HEK293T (cell line): ENCODE data around the gene ARHGAP10.

Experiments used
- BHLHE40 ChIP-seq: fragments of 450-650 bp; IDR thresholded peaks from 2 replicates; pipeline ENCODE4 v1.6.1; 2016; ENCODE audit warnings: mild to moderate bottlenecking, moderate library complexity, borderline replicate concordance
- ELF4 ChIP-seq: fragments of 450-650 bp; IDR thresholded peaks from 2 replicates; pipeline ENCODE4 v1.6.1; 2017; ENCODE audit warnings: antibody characterized with exemption
- FOXA1 ChIP-seq: fragments of 450-650 bp; IDR thresholded peaks from 2 replicates; pipeline ENCODE4 v1.6.1; 2016; ENCODE audit warnings: mild to moderate bottlenecking
- FOXK2 ChIP-seq: fragments of 450-650 bp; IDR thresholded peaks from 2 replicates; pipeline ENCODE4 v1.6.1; 2016; ENCODE audit warnings: mild to moderate bottlenecking
- FOXM1 ChIP-seq: fragments of 450-650 bp; IDR thresholded peaks from 2 replicates; pipeline ENCODE4 v1.6.1; 2017; ENCODE audit warnings: mild to moderate bottlenecking, borderline replicate concordance
- HDGF ChIP-seq: fragments of 450-650 bp; IDR thresholded peaks from 2 replicates; pipeline ENCODE4 v1.6.1; 2017; ENCODE audit warnings: antibody characterized with exemption, borderline replicate concordance
- L3MBTL2 ChIP-seq: fragments of 450-650 bp; conservative IDR thresholded peaks from 2 replicates; pipeline ENCODE4 v1.6.1; 2016; ENCODE audit warnings: mild to moderate bottlenecking
- LEF1 ChIP-seq: fragments of 450-650 bp; IDR thresholded peaks from 2 replicates; pipeline ENCODE4 v1.6.1; 2017; ENCODE audit warnings: mild to moderate bottlenecking, borderline replicate concordance
- NFRKB ChIP-seq: fragments of 450-650 bp; IDR thresholded peaks from 2 replicates; pipeline ENCODE4 v1.6.1; 2016; ENCODE audit warnings: mild to moderate bottlenecking, moderate library complexity
- SP1 ChIP-seq: fragments of 450-650 bp; IDR thresholded peaks from 2 replicates; pipeline ENCODE4 v1.6.1; 2017
- SUZ12 ChIP-seq: fragments of 450-650 bp; IDR thresholded peaks from 2 replicates; pipeline ENCODE4 v1.6.1; 2016; ENCODE audit warnings: mild to moderate bottlenecking
- TARDBP ChIP-seq: fragments of 450-650 bp; IDR thresholded peaks from 2 replicates; pipeline ENCODE4 v1.6.1; 2016
- ZNF384 ChIP-seq: fragments of 450-650 bp; IDR thresholded peaks from 2 replicates; pipeline ENCODE4 v1.6.1; 2016
- TF ChIP-seq, protein P1 (sequence below): fragments of 450-650 bp; IDR thresholded peaks from 2 replicates; pipeline ENCODE4 v1.6.1; 2016

DNA sequence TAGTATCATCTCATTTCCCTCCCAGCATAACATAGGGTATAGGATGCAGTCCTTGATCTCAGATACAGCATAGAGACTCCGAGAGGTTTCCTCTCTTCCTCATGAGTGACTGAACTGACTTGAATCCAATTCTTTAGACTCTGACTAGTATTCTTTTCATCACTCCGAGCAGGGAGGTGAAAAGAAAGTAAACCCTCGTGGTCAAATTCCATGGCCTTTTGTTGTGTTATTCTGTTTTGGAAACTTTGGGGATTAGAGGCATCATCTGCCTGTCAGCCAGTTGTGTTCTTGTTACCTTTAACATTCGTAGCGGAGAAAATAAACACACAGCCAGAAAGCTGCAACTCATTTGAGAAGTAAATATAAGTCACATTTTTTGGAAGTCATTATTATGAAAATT, 206.6 kb downstream of the ARHGAP10 start:
- no peak for TF ChIP-seq NFRKB
- no peak for TF ChIP-seq BHLHE40
- TF ChIP-seq SP1: no peak
- TF ChIP-seq SUZ12: no peak
- TF ChIP-seq FOXM1: no peak
- no peak for TF ChIP-seq FOXA1
- TF ChIP-seq L3MBTL2: no peak
- TF ChIP-seq ELF4: no peak
- no peak for TF ChIP-seq HDGF
- no peak for TF ChIP-seq TARDBP
- TF ChIP-seq, protein P1, sequence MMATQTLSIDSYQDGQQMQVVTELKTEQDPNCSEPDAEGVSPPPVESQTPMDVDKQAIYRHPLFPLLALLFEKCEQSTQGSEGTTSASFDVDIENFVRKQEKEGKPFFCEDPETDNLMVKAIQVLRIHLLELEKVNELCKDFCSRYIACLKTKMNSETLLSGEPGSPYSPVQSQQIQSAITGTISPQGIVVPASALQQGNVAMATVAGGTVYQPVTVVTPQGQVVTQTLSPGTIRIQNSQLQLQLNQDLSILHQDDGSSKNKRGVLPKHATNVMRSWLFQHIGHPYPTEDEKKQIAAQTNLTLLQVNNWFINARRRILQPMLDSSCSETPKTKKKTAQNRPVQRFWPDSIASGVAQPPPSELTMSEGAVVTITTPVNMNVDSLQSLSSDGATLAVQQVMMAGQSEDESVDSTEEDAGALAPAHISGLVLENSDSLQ: no peak
- no peak for TF ChIP-seq ZNF384
- no peak for TF ChIP-seq LEF1
- no peak for TF ChIP-seq FOXK2
